ENCODE results near the gene MIA2.

DNA sequence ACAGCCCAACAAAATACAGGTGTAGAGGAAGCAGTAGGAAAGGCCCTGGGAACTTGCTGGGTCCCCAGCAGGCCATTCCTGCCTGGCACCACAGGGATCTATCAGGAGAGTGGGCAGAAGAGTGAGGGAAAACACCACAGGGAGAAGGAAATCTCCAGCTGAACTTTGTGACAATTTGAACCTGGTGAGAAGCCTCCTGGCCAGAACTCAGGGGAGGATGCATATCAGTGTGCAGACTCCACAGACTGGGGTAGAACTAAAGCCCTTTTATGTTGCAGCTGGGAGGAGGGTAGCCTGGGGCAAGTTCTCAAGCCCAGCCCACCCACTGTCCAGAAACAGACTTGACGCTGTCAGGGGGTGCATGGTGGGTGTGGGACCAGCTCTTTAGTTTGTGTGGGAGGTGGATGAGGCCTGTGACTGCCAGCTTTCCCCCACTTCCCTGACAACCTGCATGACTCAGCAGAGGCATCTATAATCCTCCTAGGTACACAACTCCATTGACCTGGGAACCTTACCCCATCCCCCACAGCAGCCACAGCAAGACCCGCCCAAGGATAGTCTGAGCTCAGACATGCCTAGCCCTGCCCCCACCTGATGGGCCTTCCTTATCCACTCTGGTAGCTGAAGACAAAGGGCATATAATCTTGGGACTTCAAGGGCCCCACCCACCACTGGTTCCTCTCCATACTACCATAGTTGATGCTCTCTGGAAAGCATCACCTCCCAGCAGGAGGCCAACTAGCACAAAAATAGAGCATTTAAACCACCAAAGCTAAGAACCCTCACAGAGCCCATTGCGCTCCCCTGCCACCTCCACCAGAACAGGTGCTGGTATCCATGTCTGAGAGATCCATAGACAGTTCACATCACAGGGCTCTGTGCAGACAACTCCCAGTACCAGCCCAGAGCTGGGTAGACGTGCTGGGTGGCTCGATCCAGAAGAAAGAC is 29.8 kb upstream of the MIA2 start:
- TF ChIP-seq, protein P1, sequence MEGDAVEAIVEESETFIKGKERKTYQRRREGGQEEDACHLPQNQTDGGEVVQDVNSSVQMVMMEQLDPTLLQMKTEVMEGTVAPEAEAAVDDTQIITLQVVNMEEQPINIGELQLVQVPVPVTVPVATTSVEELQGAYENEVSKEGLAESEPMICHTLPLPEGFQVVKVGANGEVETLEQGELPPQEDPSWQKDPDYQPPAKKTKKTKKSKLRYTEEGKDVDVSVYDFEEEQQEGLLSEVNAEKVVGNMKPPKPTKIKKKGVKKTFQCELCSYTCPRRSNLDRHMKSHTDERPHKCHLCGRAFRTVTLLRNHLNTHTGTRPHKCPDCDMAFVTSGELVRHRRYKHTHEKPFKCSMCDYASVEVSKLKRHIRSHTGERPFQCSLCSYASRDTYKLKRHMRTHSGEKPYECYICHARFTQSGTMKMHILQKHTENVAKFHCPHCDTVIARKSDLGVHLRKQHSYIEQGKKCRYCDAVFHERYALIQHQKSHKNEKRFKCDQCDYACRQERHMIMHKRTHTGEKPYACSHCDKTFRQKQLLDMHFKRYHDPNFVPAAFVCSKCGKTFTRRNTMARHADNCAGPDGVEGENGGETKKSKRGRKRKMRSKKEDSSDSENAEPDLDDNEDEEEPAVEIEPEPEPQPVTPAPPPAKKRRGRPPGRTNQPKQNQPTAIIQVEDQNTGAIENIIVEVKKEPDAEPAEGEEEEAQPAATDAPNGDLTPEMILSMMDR (IDR thresholded peaks at IDR 0.05): no peak
- TF ChIP-seq POLR2A (IDR thresholded peaks at IDR 0.05) (no peak), POLR2AphosphoS5 (IDR thresholded peaks at IDR 0.05) (no peak)
